Activated effector memory CD4-positive, alpha-beta T cell treated with Interleukin-2 at 50 U/mL for 16 hours (primary cell): ENCODE data around the gene CPEB1.

Experiments
- DNase-seq: peaks from one replicate; pipeline ENCODE4 v3.0.0-alpha.2; 2020

CPEB1 gene

GRCh38 chr15:82585072-82585471 is 62.1 kb downstream of the CPEB1 start:
- DNase-seq = no peak

GRCh38 chr15:82580713-82581112 is 66.5 kb downstream of the CPEB1 start:
- DNase-seq = no peak

GRCh38 chr15:82575335-82575734 is 71.8 kb downstream of the CPEB1 start:
- no peak for DNase-seq

GRCh38 chr15:82572986-82573385 is 74.2 kb downstream of the CPEB1 start:
- no peak for DNase-seq

GRCh38 chr15:82572311-82572710 is 74.9 kb downstream of the CPEB1 start:
- DNase-seq = no peak

- DNase-seq = no peak
Measured at GRCh38 chr15:82571722-82572222, 75.4 kb downstream of the CPEB1 start.

- DNase-seq = no peak
Measured at GRCh38 chr15:82570721-82571508, 76.2 kb downstream of the CPEB1 start.

GRCh38 chr15:82569834-82570233 is 77.3 kb downstream of the CPEB1 start:
- no peak for DNase-seq

- DNase-seq = no peak
Measured at GRCh38 chr15:82568986-82569385, 78.2 kb downstream of the CPEB1 start.

GRCh38 chr15:82567661-82568060 is 79.5 kb downstream of the CPEB1 start:
- DNase-seq = no peak

GRCh38 chr15:82566690-82567089 is 80.5 kb downstream of the CPEB1 start:
- no peak for DNase-seq

- no peak for DNase-seq
Measured at GRCh38 chr15:82558502-82558901, 88.7 kb downstream of the CPEB1 start.

- no peak for DNase-seq
Measured at GRCh38 chr15:82556315-82557035, 90.7 kb downstream of the CPEB1 start.

- no peak for DNase-seq
Measured at GRCh38 chr15:82554849-82555248, 92.3 kb downstream of the CPEB1 start.

GRCh38 chr15:82554351-82554750 is 92.8 kb downstream of the CPEB1 start:
- no peak for DNase-seq

- DNase-seq = no peak
Measured at GRCh38 chr15:82553846-82554245, 93.3 kb downstream of the CPEB1 start.

GRCh38 chr15:82552861-82553260 is 94.3 kb downstream of the CPEB1 start:
- no peak for DNase-seq

GRCh38 chr15:82551646-82552247 is 95.4 kb downstream of the CPEB1 start:
- DNase-seq = no peak

GRCh38 chr15:82549199-82549665 is 97.9 kb downstream of the CPEB1 start:
- DNase-seq = no peak

- no peak for DNase-seq
Measured at GRCh38 chr15:82548700-82549099, 98.5 kb downstream of the CPEB1 start.

- no peak for DNase-seq
Measured at GRCh38 chr15:82545478-82545877, 101.7 kb downstream of the CPEB1 start.

GRCh38 chr15:82545002-82545401 is 102.2 kb downstream of the CPEB1 start:
- no peak for DNase-seq

- DNase-seq = no peak
Measured at GRCh38 chr15:82544431-82544830, 102.7 kb downstream of the CPEB1 start.

GRCh38 chr15:82543160-82543559 is 104.0 kb downstream of the CPEB1 start:
- no peak for DNase-seq
